GM12801 (cell line): ENCODE data around the gene CDK6.

Source experiments
- TF ChIP-seq, protein P1 (sequence below): IDR thresholded peaks from one replicate; pipeline ENCODE4 v1.5.1; 2011; ENCODE audit warnings: control low read depth; ENCODE audit not compliant: insufficient read length; ENCODE audit errors: extremely low read depth

CDK6 gene

DNA sequence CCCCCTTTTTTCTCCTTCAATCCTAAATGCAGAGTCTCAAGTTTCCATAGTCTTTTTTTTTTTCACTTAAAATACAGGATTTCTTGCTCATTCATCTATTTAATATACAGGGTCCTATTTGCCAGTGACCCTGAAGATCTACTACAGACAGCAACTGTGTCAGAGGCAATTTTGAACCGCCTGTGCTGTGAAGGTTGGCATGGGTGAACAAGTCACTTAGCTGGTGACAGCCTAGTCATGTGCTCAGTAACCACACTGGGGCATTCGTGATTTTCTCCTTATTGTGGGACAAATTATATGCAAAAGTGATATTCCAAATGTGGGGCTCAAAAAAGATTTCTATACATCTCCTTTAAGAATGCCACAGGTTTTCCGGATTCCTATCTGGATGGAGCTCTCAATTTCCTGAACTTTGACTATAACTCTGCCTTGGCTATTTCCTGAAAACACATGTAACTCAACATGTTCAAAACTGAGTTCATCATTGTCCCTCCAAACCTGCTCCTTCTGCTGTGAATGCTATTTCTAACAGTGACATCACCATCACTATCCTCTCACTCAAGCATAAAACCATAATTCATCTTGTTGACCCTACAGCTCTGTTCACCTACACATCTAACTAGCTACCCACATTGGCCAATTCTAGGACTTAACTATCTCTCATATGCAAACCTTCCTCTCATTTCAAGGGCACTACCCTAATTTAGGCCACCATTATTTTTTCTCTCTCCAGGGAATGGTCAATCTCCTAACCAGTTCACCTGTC lies 36.7 kb downstream of the CDK6 start:
- TF ChIP-seq, protein P1, sequence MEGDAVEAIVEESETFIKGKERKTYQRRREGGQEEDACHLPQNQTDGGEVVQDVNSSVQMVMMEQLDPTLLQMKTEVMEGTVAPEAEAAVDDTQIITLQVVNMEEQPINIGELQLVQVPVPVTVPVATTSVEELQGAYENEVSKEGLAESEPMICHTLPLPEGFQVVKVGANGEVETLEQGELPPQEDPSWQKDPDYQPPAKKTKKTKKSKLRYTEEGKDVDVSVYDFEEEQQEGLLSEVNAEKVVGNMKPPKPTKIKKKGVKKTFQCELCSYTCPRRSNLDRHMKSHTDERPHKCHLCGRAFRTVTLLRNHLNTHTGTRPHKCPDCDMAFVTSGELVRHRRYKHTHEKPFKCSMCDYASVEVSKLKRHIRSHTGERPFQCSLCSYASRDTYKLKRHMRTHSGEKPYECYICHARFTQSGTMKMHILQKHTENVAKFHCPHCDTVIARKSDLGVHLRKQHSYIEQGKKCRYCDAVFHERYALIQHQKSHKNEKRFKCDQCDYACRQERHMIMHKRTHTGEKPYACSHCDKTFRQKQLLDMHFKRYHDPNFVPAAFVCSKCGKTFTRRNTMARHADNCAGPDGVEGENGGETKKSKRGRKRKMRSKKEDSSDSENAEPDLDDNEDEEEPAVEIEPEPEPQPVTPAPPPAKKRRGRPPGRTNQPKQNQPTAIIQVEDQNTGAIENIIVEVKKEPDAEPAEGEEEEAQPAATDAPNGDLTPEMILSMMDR = no peak

GRCh38 chr7:92798517-92799249 lies 37.7 kb downstream of the CDK6 start:
- TF ChIP-seq, protein P1 = no peak

GRCh38 chr7:92797693-92798092 lies 38.7 kb downstream of the CDK6 start:
- TF ChIP-seq, protein P1 = no peak

- TF ChIP-seq, protein P1 = no peak
These were observed 39.1 kb downstream of the CDK6 start for GRCh38 chr7:92797284-92797683.

DNA sequence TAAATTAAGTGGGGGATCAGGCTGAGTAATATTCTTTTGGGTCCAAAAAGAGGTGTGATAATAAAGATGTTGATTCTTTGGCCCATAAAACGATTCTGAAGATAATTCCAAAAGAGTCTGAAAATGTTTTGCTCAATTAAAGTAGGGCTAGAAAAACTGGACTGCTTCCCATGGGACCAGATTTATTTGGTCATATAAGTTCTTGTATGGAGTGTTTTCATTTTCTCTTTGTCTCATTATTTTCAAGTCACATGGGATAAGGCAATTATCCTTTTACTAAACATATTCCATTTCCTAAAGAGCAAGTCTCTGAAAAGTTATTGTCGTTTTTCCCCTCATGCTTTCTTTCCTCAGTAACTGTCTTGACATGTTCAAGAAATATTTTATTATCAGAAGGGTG lies 41.5 kb downstream of the CDK6 start:
- TF ChIP-seq, protein P1 = no peak

DNA sequence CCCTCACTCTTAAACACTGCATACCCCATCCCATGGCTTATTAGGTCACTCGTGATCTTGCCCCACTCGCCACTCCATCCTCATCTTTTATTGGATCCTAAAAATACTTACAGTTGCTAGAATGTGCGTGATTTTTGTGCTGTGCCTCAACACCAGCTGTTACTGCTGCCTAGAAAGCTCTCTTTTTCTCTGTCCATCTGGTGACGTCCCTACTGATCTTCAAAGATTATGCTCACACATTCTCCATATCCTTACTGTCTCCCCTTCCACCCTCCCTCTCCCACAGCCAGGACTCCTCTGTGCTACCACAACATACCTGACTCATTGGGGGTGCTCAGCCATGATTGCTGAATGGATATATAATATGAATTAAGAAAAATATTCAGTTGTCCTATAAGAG lies 42.0 kb downstream of the CDK6 start:
- TF ChIP-seq, protein P1 = no peak

DNA sequence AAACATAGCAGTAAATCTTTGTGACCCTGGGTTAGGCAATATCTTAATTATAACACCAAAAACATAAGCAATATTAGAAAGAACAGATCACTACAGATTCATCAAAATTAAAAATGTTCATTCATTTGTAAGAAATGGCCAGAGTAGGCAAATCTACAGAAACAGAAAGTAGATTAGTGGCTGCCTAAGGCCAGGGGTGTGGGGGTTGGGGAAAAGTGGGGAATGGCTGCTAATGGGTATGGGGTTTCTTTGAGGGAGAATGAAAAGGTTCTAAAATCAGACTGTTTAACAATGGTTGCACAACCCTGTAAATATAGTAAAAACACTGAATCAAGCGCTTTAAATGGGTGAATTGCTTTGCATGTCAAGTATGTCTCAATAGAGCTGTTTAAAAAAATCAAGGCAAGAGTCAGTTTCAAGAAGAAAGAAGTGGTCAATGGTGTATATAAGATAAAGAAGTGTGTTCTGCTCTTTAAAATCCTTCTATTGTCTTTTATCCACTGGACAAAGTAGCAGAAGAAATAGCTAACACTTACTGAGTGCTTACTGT lies 42.6 kb downstream of the CDK6 start:
- TF ChIP-seq, protein P1 = no peak
